Fibroblast of skin of left biceps (primary cell): ENCODE data around the gene CDK19.
A peak's percentile ranks its signal among the peaks of the same experiment; 100 is the strongest.
"Not testable (repeated sequence)": the region's sequence is repeated elsewhere in the genome, so short reads cannot be mapped to it uniquely, and the experiment has no call there.

Experiments used
- DNase-seq, 2 experiments: peaks; one replicate each; pipeline ENCODE4 v3.0.0-alpha.2; 2013; ENCODE audit warnings: low read depth in 2 of 2

CDK19 gene

GRCh38 chr6:110815411-110816409 lies at the start of gene CDK19:
Gene CDK19, minus strand, starts transcription at chr6:110815469. Its CDS starts 333 bp downstream, at chr6:110815136.
- peak; percentile 96 for DNase-seq

GRCh38 chr6:110864824-110865223 lies 49.6 kb upstream of the CDK19 start:
- DNase-seq, result no peak

GRCh38 chr6:110859335-110859792 lies 44.1 kb upstream of the CDK19 start:
- no peak for DNase-seq

GRCh38 chr6:110858562-110859214 lies 43.4 kb upstream of the CDK19 start:
- no peak for DNase-seq

- DNase-seq, result no peak
These were observed 42.7 kb upstream of the CDK19 start for GRCh38 chr6:110858016-110858415.

- no peak for DNase-seq
These were observed 41.0 kb upstream of the CDK19 start for GRCh38 chr6:110856296-110856695.

- DNase-seq, result no peak
These were observed 38.6 kb upstream of the CDK19 start for GRCh38 chr6:110853754-110854477.

- DNase-seq, result no peak
These were observed 37.5 kb upstream of the CDK19 start for GRCh38 chr6:110852773-110853172.

GRCh38 chr6:110849781-110850180 lies 34.5 kb upstream of the CDK19 start:
- no peak for DNase-seq

GRCh38 chr6:110841266-110841665 lies 26.0 kb upstream of the CDK19 start:
- DNase-seq, result no peak

- DNase-seq, result not testable (repeated sequence)
These were observed 20.5 kb upstream of the CDK19 start for GRCh38 chr6:110835751-110836150.

GRCh38 chr6:110833831-110834230 lies 18.6 kb upstream of the CDK19 start:
- no peak for DNase-seq

- no peak for DNase-seq
These were observed 16.1 kb upstream of the CDK19 start for GRCh38 chr6:110831405-110831804.

GRCh38 chr6:110828396-110828795 lies 13.1 kb upstream of the CDK19 start:
- DNase-seq, result no peak

GRCh38 chr6:110826236-110827129 lies 11.2 kb upstream of the CDK19 start:
- DNase-seq, result no peak

GRCh38 chr6:110823146-110823545 lies 7.9 kb upstream of the CDK19 start:
- no peak for DNase-seq

GRCh38 chr6:110822249-110822648 lies 7.0 kb upstream of the CDK19 start:
- DNase-seq, result peak; percentile 26 to 35

GRCh38 chr6:110816677-110817076 lies 1.4 kb upstream of the CDK19 start:
- no peak for DNase-seq

GRCh38 chr6:110815015-110815410 lies 256 bp downstream of the CDK19 start:
- DNase-seq, result no peak

GRCh38 chr6:110814102-110815014 lies 911 bp downstream of the CDK19 start:
- no peak for DNase-seq
